Common myeloid progenitor, CD34-positive (primary cell): Measurements from ENCODE around the gene RUFY2.

Experiments used
- CTCF ChIA-PET: fragments of 350-600 bp; sonication (Branson Sonifier 250); formaldehyde crosslinking; loops from one replicate; lab custom pipeline; 2021; ENCODE audit warnings: antibody characterized with exemption; lab: Charles Lee
- POLR2A ChIA-PET: fragments of 350-600 bp; sonication (Branson Sonifier 250); formaldehyde crosslinking; loops from one replicate; lab custom pipeline; 2021; ENCODE audit warnings: antibody characterized with exemption; lab: Charles Lee
- DNase-seq, 3 donors: peaks; one replicate each; pipeline versions ENCODE4 v3.0.0 to v3.0.0-alpha.2; 2013
- H3K27ac ChIP-seq, 2 experiments: 1 replicate in 1 of 2; 2 replicates in 1 of 2; pipeline ENCODE4 v1.7.0; 2013; ENCODE audit warnings: inconsistent platforms in 2 of 2, low read length in 2 of 2, mild to moderate bottlenecking in 2 of 2, low read depth in 1 of 2, moderate library complexity in 1 of 2; ENCODE audit not compliant: severe bottlenecking in 2 of 2, insufficient read depth in 1 of 2, poor library complexity in 1 of 2
- H3K27me3 ChIP-seq, 5 experiments: replicated peaks in 2 of 5; 1 replicate in 3 of 5; 2 replicates in 2 of 5; pipeline versions ENCODE4 v1.6.1 to v1.7.0; 2013; ENCODE audit warnings: low read length in 4 of 5, mild to moderate bottlenecking in 2 of 5, moderate library complexity in 2 of 5, inconsistent platforms in 1 of 5; ENCODE audit not compliant: insufficient read depth in 5 of 5, control insufficient read depth in 4 of 5
- H3K36me3 ChIP-seq, 4 experiments: 1 replicate in 2 of 4; 2 replicates in 2 of 4; pipeline versions ENCODE4 v1.6.1 to v1.7.0; 2013; ENCODE audit warnings: low read length in 3 of 4, control low read depth in 1 of 4, mild to moderate bottlenecking in 1 of 4; ENCODE audit not compliant: control insufficient read depth in 4 of 4, insufficient read depth in 4 of 4
- H3K4me1 ChIP-seq, 4 experiments: 1 replicate in 3 of 4; 2 replicates in 1 of 4; pipeline versions ENCODE4 v1.6.1 to v1.7.1; 2013; ENCODE audit warnings: low read length in 3 of 4, mild to moderate bottlenecking in 3 of 4, control low read depth in 1 of 4, inconsistent platforms in 1 of 4, moderate library complexity in 1 of 4; ENCODE audit not compliant: control insufficient read depth in 4 of 4, insufficient read depth in 4 of 4; ENCODE audit errors: control extremely low read depth in 1 of 4
- H3K4me3 ChIP-seq, 7 experiments: 1 replicate in 4 of 7; 2 replicates in 3 of 7; pipeline versions ENCODE4 v1.5.1 to v1.7.0; 2013; ENCODE audit warnings: mild to moderate bottlenecking in 7 of 7, low read length in 6 of 7, moderate library complexity in 6 of 7, inconsistent platforms in 2 of 7, low read depth in 2 of 7, control low read depth in 1 of 7; ENCODE audit not compliant: insufficient read depth in 4 of 7, control insufficient read depth in 1 of 7; ENCODE audit errors: extremely low read depth in 1 of 7
- H3K9me3 ChIP-seq, 5 experiments: 1 replicate in 4 of 5; 2 replicates in 1 of 5; pipeline versions ENCODE4 v1.6.1 to v1.7.1; 2013; ENCODE audit warnings: low read length in 4 of 5, mild to moderate bottlenecking in 2 of 5, inconsistent platforms in 1 of 5, low read depth in 1 of 5, moderate library complexity in 1 of 5; ENCODE audit not compliant: control insufficient read depth in 4 of 5, insufficient read depth in 2 of 5; ENCODE audit errors: control extremely low read depth in 1 of 5
- WGBS: methylation state at CpG from one replicate; pipeline ENCODE4 v1.1.5; 2013; ENCODE audit not compliant: insufficient coverage; 5-methylcytosine and 5-hydroxymethylcytosine counted together

RUFY2 gene

GRCh38 chr10:68434657-68435056 lies 27.6 kb upstream of the RUFY2 start:
- WGBS = 100% methylated on average over 3 of the region's 4 CpGs
- H3K27me3 ChIP-seq = no peaks in the 10 kb centered on the region
- H3K9me3 ChIP-seq = no peaks in the 10 kb centered on the region
- CTCF ChIA-PET = no interaction called here
- POLR2A ChIA-PET = no interaction called here
- H3K4me3 ChIP-seq = no peak overlapping the region
- no peaks in the 10 kb centered on the region for H3K4me1 ChIP-seq
- H3K27ac ChIP-seq = no peak overlapping the region
- peaks cover 6 to 25% (median 7%) of the 10 kb centered on the region in 4 experiments for H3K36me3 ChIP-seq
- DNase-seq = no peak

GRCh38 chr10:68428396-68429104 lies 21.5 kb upstream of the RUFY2 start:
- WGBS = 100% methylated on average over 3 of the region's 5 CpGs
- POLR2A ChIA-PET = interaction anchor here (0.6 to 1.0 kb wide), 3 partner anchors 12 to 666 kb away, joined by 3 read pairs; no protein-coding TSS in a partner anchor

GRCh38 chr10:68424454-68425014 lies 17.5 kb upstream of the RUFY2 start:
- no peak overlapping the region for H3K4me3 ChIP-seq
- WGBS = 98% methylated on average over 19 of the region's 20 CpGs
- ChIA-PET CTCF (no interaction called here), POLR2A (no interaction called here)
- no peaks in the 10 kb centered on the region for H3K9me3 ChIP-seq
- H3K27me3 ChIP-seq = no peaks in the 10 kb centered on the region
- DNase-seq = no peak
- H3K36me3 ChIP-seq = peaks cover 3 to 48% (median 10%) of the 10 kb centered on the region in 4 experiments
- H3K4me1 ChIP-seq = peaks cover 0 to 5% (median 0%) of the 10 kb centered on the region in 4 experiments
- H3K27ac ChIP-seq = no peak overlapping the region

More at GRCh38 chr10:68428396-68429104, 21.5 kb upstream of the RUFY2 start:
- no peak for DNase-seq
- H3K4me3 ChIP-seq = no peak overlapping the region
- no peaks in the 10 kb centered on the region for H3K9me3 ChIP-seq
- H3K27ac ChIP-seq = no peak overlapping the region
- peaks cover 3 to 34% (median 10%) of the 10 kb centered on the region in 4 experiments for H3K36me3 ChIP-seq
- H3K4me1 ChIP-seq = peaks cover 0 to 1% (median 0%) of the 10 kb centered on the region in 4 experiments
- CTCF ChIA-PET = interaction anchor here (0.6 kb wide), 1 partner anchor 505 kb away, joined by 3 read pairs; no protein-coding TSS in a partner anchor
- no peaks in the 10 kb centered on the region for H3K27me3 ChIP-seq

GRCh38 chr10:68423522-68423921 lies 16.4 kb upstream of the RUFY2 start:
- Histone ChIP-seq H3K36me3 (peaks cover under 1 to 55% (median 9%) of the 10 kb centered on the region in 4 experiments), H3K27ac (no peak overlapping the region), H3K4me1 (peaks cover 0 to 5% (median 0%) of the 10 kb centered on the region in 4 experiments), H3K4me3 (no peak overlapping the region), H3K27me3 (no peaks in the 10 kb centered on the region), H3K9me3 (no peaks in the 10 kb centered on the region)
- ChIA-PET CTCF (interaction anchor here (1.5 kb wide), 1 partner anchor 11 kb away, joined by 3 read pairs; no protein-coding TSS in a partner anchor), POLR2A (no interaction called here)
- WGBS = 89% methylated on average over 4 of the region's 5 CpGs
- DNase-seq = no peak

- 100% methylated on average over 2 of the region's 3 CpGs for WGBS
- ChIA-PET CTCF (no interaction called here), POLR2A (no interaction called here)
- peaks cover 0 to 5% (median 0%) of the 10 kb centered on the region in 4 experiments for H3K4me1 ChIP-seq
- no peak overlapping the region for H3K4me3 ChIP-seq
- H3K27me3 ChIP-seq = no peaks in the 10 kb centered on the region
- H3K36me3 ChIP-seq = peaks cover 3 to 63% (median 12%) of the 10 kb centered on the region in 4 experiments
- H3K27ac ChIP-seq = no peak overlapping the region
- H3K9me3 ChIP-seq = no peaks in the 10 kb centered on the region
- DNase-seq = no peak
Measured at GRCh38 chr10:68419376-68419775, 12.3 kb upstream of the RUFY2 start.

GRCh38 chr10:68408898-68409518 lies 1.9 kb upstream of the RUFY2 start:
- DNase-seq = no peak
- WGBS = 100% methylated on average over 2 of the region's 2 CpGs
- Histone ChIP-seq H3K27me3 (no peaks in the 10 kb centered on the region), H3K36me3 (peaks cover 0 to 8% (median 0%) of the 10 kb centered on the region in 4 experiments), H3K4me3 (no peak overlapping the region), H3K4me1 (peaks cover 0 to 12% (median 10%) of the 10 kb centered on the region in 4 experiments), H3K9me3 (no peaks in the 10 kb centered on the region), H3K27ac (no peak overlapping the region)
- ChIA-PET POLR2A (no interaction called here), CTCF (interaction anchor here (0.7 kb wide), 1 partner anchor 23 kb away, joined by 3 read pairs; no protein-coding TSS in a partner anchor)
